Stimulated activated CD4-positive, alpha-beta T cell treated with anti-CD3 and anti-CD28 coated beads, Interleukin-12 subunit alpha, Interleukin-12 subunit beta, amount 100 ng/mL, for 4 hours (primary cell): ENCODE data around the gene NOTUM.

Experiments
- DNase-seq: peaks from one replicate; pipeline ENCODE4 v3.0.0-alpha.2; 2020

NOTUM gene

GRCh38 chr17:81908793-81909192, 52.2 kb downstream of the NOTUM start:
- DNase-seq: no peak

- no peak for DNase-seq
Measured at GRCh38 chr17:81907219-81908145, 53.5 kb downstream of the NOTUM start.

- DNase-seq: no peak
Measured at GRCh38 chr17:81906476-81907218, 54.3 kb downstream of the NOTUM start.

- no peak for DNase-seq
Measured at GRCh38 chr17:81905993-81906392, 55.0 kb downstream of the NOTUM start.

GRCh38 chr17:81905424-81905875, 55.5 kb downstream of the NOTUM start:
- no peak for DNase-seq

- no peak for DNase-seq
Measured at GRCh38 chr17:81904600-81905423, 56.2 kb downstream of the NOTUM start.

- no peak for DNase-seq
Measured at GRCh38 chr17:81903896-81904599, 56.9 kb downstream of the NOTUM start.

GRCh38 chr17:81903415-81903831, 57.6 kb downstream of the NOTUM start:
- DNase-seq: no peak

- DNase-seq: no peak
Measured at GRCh38 chr17:81902653-81903414, 58.2 kb downstream of the NOTUM start.
